GM19239 (cell line): Measurements from ENCODE around the gene TBC1D9.
"Not testable (repeated sequence)": the region's sequence is repeated elsewhere in the genome, so short reads cannot be mapped to it uniquely, and the experiment has no call there.

Source experiments
- DNase-seq: peaks from one replicate; pipeline ENCODE4 v3.0.0; 2011; ENCODE audit warnings: low spot score; ENCODE audit not compliant: insufficient read length
- FAIRE-seq: peaks from 2 replicates; lab custom pipeline; 2011; peaks lifted over from hg19 to GRCh38; lab: Jason Lieb, UNC

TBC1D9 gene

GRCh38 chr4:140754918-140755773 is 1.0 kb downstream of the TBC1D9 start:
- FAIRE-seq (no peak), DNase-seq (no peak)

GRCh38 chr4:140753329-140753728 is 2.9 kb downstream of the TBC1D9 start:
- FAIRE-seq, result no peak
- DNase-seq, result no peak

DNA sequence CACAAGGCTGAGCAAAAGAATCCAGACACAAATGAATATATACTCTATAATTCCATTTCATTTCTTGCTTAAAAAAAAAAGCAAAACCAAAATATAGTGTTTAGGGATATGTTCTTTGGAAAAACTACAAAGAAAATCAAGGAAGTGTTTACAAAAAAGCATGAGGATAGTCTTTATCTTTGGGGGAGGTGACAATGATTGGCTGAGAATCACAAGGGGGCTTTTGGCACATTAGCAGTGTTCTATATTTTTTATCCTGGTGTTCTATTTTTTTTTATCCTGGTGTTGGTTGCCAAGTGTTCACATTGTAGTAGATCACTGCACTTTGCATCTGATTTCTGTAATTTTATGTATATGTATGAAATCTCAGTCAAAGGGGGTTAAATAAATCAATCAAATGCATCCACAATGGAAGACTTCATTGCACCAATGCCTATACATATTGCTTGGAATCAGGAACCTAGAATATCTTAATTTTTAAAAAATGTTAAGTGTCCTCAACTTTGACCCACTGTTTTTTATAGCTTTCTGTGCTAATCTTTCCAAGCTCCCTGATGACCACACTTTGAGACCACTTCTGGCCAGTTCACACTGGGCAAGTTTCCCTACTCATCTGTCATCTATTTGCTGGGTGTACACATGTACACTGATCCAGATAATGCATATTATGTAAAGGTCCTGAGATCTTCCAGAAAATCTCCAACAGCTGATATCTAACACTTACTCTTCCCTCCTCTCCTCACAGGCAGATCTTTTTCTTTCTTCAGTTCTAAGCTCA is 3.7 kb downstream of the TBC1D9 start:
- FAIRE-seq (no peak), DNase-seq (no peak)

- FAIRE-seq (no peak), DNase-seq (no peak)
These were observed 5.7 kb downstream of the TBC1D9 start for GRCh38 chr4:140750470-140750869.

DNA sequence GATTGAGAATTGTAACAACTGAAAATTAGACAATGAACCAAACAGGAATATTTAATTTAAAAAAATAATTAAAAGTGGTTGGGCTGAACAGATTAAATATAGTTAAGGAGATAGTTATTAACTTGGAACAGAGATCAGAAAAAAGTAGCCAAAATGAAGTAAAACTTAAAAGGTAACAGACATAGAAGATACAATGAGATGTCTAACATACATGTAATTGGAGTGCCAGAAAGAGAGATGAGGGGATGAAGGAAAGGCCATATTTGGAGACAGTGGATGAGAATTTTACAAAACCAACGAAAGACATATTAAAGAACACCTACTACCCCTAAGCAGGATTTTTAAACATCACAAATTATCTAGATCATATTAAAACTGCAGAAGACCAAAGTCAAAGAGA is 8.0 kb downstream of the TBC1D9 start:
- DNase-seq (no peak), FAIRE-seq (no peak)

- DNase-seq, FAIRE-seq: not testable (repeated sequence)
These were observed 9.6 kb downstream of the TBC1D9 start for GRCh38 chr4:140746546-140746945.

DNA sequence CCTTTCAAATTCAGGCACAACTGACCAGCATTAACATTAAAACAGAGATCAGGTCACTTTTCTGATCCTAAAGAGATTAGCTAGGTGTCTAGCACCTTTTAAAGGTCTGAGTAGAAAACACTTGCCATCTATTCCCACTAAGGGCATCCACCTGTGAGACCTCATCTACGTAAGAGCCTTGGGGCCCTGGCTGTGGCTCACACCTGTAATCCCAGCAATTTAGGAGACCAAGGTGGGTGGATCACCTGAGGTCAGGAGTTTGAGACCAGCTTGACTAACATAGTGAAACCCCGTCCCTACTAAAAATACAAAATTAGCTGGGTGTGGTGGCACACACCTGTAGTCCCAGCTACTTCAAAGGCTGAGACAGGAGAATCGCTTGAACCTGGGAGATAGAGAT is 11.8 kb downstream of the TBC1D9 start:
- no peak for DNase-seq
- FAIRE-seq, result no peak

GRCh38 chr4:140743194-140743931 is 12.8 kb downstream of the TBC1D9 start:
- FAIRE-seq (peak; percentile 90), DNase-seq (no peak)

DNA sequence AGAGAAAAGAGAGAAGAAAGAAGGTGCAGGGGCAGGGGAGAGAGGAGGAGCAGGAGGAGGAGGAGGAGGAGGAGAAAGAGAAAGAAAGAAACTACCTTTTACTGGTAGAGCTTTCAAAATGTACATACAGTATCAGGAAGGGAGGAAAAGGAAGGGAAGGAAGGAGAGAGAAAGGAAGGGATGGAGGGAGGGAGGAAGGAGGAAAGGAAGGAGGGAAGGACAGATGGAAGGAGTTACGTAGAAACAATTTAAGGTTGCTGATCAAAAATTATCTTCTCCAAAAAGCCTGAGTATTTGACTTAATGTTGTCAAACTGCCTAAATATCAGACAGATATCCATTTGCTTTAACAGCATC is 13.4 kb downstream of the TBC1D9 start:
- FAIRE-seq (no peak), DNase-seq (no peak)

GRCh38 chr4:140740906-140741670 is 15.1 kb downstream of the TBC1D9 start:
- no peak for FAIRE-seq
- no peak for DNase-seq

DNA sequence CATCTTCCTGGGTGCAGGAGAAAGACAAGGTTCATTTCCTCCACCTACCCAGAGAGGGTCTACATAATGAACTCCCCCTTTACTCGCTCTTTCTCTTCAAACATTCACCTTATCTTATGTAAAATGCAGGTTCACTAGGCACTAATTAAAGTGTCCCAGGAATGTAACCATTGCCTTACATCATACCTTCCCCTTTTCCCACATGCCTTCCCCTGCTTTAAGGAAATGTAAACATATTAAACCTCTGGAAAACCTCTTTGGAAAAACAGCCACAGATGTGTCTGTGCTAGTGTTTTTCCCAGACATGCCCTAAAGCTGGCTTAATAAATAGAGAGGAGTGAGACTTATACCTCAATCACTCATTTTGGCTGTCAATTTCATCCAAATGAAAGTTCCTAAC is 15.8 kb downstream of the TBC1D9 start:
- DNase-seq, result no peak
- no peak for FAIRE-seq

DNA sequence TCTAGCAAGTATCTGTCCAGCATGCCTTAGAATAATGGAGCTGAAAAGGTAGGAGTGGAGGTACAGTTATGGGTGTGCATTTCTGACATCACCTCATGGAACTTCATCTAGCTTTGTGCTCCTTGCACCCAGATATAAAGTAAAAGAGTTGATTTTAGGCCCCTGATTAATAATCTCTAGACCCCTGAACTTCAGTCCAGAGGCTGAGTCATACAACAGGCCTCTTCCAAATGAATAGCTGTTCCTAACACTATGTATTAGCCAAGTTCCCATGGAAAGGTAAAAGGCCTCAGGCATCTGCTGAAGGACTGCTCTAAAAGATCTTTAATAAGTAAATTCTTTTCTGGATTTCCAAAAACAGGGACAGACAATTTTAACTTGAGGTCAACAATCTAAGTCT is 16.2 kb downstream of the TBC1D9 start:
- DNase-seq (no peak), FAIRE-seq (no peak)

GRCh38 chr4:140738139-140738538 is 18.0 kb downstream of the TBC1D9 start:
- FAIRE-seq (no peak), DNase-seq (no peak)

DNA sequence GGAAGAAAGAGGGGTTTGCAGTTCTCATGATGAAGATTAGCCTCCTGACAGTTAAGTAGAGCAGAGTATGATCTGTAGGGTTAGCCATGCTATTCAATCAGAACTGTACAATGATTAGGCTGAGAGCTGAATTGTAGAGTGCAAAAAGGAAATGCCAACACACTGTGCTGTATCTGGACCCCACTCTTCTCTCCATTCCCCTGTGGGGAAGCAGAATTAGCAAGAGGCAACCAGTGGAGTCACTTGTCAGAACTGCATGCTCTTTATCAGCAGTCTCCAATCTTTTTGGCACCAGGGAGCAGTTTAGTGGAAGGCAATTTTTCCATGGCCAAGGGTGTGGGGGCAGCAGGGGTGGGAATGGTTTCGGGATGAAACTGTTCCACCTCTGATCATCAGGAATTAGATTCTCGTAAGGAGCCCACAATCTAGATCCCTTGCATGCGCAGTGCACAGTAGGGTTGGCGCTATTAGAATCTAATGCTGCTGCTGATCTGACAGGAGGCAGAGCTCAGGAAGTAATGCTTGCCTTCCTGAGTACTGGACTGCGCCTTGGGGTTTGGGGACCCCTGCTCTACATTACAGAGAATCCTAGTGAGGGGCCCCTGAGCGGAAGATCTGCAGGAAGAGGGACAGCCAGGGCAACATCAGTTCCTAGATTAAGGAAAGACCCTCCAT is 19.4 kb downstream of the TBC1D9 start:
- no peak for DNase-seq
- no peak for FAIRE-seq

DNA sequence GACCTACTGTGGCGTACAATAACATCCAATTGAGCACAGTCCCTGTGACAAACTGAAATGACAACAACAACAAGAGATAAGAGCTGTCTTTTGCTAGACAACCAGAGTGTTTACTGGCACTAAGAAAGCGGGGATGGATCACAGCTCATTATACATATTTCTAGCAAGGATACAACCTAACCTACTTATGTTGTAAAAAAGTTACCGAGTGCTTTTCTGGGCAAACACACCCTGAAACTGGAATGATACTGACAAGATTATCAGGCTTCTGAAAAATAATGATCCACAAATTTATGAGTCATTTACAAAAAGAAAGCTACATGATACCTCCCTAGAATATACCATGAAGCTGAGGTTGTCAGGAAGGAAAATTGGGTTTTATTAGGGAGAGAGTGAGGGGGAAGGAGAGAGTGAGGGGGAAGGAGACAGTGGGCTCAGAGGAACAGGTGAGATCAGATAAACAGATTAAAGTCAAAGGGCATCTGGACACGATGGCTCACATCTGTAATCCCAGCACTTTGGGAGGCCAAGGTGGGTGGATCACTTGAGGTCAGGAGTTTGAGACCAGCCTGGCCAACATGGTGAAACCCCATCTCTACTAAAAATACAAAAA is 20.3 kb downstream of the TBC1D9 start:
- FAIRE-seq (no peak), DNase-seq (no peak)

DNA sequence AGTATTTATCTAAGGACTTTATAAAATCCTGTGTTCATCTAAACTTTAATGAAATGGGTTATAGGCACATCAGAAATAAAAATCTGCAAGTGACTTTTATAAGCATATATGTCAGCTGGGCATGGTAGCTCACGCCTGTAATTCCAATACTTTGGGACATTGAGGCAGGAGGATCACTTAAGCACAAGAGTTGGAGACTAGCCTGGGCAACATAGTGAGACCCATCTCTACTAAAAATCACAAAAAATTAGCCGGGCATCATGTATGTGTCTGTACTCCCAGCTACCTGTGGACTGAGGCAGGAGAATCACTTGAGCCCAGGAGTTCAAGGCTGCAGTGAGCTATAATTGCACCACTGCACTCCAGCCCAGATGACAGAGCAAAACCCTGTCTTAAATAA is 20.9 kb downstream of the TBC1D9 start:
- no peak for FAIRE-seq
- DNase-seq, result no peak

- FAIRE-seq (no peak), DNase-seq (no peak)
These were observed 23.4 kb downstream of the TBC1D9 start for GRCh38 chr4:140732780-140733179.

DNA sequence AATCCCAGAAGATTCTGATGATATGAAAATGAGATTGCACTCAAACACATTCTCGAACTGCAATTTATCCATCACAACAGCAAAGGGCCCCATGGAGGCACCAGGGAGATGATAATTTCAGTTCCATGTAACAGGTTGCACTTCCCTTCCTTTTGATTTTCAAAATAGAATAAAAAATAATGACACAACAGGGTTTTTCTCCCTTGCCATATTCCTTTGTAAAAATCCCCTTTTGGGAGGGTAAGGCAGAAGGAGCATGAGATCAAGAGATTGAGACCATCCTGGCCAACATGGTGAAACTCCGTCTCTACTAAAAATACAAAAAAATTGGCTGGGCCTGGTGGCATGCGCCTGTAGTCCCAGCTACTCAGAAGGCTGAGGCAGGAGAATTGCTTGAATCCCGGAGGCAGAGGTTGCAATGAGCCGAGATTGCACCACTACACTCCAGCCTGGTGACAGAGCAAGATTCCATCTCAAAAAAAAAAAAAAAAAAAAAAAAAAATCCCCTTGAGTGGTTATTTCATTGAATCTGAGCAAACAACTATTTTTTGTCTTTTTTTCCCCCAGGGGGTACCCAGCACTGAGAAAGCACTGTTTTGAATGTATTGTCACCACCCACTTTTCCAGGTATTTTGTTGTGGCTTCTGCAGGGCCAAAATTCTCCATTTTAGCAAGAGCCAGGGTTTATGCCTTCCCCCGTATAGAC is 26.7 kb downstream of the TBC1D9 start:
- no peak for FAIRE-seq

More for the DNA sequence above, 26.7 kb downstream of the TBC1D9 start:
- no peak for DNase-seq
